ENCODE data around the gene ANKRD9.
"Not testable (repeated sequence)": the region's sequence is repeated elsewhere in the genome, so short reads cannot be mapped to it uniquely, and the experiment has no call there.

ANKRD9 gene, protein sequence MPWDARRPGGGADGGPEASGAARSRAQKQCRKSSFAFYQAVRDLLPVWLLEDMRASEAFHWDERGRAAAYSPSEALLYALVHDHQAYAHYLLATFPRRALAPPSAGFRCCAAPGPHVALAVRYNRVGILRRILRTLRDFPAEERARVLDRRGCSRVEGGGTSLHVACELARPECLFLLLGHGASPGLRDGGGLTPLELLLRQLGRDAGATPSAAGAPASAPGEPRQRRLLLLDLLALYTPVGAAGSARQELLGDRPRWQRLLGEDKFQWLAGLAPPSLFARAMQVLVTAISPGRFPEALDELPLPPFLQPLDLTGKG

GRCh38 chr14:102509746-102510615, at the start of gene ANKRD9:
ANKRD9 (minus strand) TSS chr14:102509776; CDS start chr14:102507889, 1,887 bp downstream.
- peak; percentile 58 for DNase-seq

- no peak for DNase-seq
Observed at GRCh38 chr14:102558556-102558955, 49.0 kb upstream of the ANKRD9 start.

GRCh38 chr14:102557434-102558226, 48.1 kb upstream of the ANKRD9 start:
- no peak for DNase-seq

DNA sequence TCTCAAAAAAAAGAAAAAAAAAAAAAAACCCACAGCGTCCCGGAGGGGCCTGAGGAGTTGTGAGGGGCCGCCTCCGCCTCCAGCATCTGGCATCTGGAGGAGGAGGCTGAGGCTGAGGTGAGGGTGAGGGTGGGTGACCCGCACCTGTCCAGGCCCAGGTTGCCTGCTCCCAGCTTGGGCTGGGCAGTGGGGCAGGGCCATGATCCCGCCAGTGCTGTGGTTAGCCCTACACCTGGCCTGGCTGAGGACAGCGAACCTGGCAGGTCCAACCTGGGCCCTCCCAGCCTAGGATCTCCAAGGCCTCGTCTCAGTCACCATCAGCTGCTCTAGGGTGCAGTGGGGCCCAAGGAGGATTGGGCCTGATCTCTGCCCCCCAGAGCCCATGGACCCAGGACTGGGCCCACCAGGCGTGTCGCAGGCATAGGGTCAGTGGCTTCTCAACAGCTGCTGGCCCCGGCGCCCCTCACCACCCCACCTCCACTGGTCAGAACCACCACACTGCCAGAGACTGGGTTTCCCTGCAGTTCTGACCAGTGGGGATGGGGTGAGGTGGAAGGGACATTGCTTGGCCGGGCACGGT, 46.6 kb upstream of the ANKRD9 start:
- no peak for DNase-seq

DNA sequence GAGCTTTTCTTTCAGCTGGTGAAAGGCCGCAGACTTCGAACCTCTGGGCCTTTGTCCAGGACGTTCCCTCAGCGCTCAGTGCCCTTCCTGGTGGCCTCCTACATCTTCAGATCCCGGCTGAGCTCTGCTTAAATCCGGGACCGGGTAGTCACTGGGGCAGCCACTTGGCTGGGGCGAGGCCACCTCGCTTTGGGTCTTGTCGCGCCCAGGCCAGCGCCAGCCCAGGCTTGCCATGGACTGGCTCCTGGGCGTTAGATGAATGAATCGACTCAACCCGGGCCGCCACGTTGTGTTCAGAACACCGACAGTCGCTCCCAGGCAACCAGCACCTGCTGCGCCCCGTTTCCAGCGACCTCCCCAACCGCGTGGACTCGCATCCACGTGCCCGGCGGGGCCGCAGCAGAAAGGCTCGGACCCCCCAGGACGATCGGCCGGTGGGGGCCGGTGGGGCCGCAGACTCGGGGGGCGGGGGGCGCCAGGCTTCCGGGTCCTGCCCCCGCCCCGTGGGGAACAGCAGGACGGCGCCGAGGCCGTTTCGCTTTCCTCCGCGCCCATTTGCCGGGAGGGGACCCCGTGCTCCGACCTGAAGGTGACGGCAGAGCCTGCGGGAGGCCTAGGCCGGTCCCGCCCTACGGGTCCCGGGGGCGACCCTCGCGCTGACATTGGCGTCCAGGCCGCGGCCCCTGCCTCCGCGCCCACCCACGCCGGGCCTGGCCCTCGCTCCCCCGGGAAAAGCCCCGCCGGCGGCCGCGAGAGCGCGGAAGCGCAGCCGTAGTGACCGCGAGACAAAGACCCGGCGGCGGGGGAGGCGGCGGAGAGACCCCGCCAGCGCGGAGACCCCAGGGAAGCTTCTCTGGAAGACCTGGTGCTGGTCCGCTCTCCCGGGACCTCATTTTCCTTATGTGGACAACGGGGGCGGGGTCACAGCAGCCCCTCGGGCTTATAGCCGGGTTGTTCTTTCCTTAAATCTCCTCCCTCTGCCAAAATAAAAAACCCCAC, 45.5 kb upstream of the ANKRD9 start:
- DNase-seq, result no peak

GRCh38 chr14:102551995-102552705, 42.6 kb upstream of the ANKRD9 start:
- DNase-seq, result no peak

DNA sequence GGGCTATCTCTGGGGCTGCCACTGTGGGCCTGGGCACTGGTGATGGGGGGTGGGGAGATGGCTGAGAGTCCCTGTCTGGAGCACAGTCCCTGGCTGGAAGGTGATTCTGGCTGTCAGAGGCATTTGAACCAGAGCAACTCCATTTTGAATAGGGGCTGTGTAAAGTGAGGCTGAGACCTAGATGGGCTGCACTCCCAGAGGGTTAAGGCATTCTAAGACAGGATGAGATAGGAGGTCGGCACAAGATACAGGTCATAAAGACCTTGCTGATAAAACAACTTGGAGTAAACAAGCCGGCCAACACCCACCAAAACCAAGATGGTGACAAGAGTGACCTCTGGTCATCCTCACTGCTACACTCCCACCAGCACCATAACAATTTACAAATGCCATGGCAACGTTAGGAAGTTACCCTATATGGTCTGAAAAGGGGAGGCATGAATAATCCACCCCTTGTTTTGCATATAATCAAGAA, 41.4 kb upstream of the ANKRD9 start:
- DNase-seq, result not testable (repeated sequence)

GRCh38 chr14:102548616-102549240, 39.2 kb upstream of the ANKRD9 start:
- no peak for DNase-seq

DNA sequence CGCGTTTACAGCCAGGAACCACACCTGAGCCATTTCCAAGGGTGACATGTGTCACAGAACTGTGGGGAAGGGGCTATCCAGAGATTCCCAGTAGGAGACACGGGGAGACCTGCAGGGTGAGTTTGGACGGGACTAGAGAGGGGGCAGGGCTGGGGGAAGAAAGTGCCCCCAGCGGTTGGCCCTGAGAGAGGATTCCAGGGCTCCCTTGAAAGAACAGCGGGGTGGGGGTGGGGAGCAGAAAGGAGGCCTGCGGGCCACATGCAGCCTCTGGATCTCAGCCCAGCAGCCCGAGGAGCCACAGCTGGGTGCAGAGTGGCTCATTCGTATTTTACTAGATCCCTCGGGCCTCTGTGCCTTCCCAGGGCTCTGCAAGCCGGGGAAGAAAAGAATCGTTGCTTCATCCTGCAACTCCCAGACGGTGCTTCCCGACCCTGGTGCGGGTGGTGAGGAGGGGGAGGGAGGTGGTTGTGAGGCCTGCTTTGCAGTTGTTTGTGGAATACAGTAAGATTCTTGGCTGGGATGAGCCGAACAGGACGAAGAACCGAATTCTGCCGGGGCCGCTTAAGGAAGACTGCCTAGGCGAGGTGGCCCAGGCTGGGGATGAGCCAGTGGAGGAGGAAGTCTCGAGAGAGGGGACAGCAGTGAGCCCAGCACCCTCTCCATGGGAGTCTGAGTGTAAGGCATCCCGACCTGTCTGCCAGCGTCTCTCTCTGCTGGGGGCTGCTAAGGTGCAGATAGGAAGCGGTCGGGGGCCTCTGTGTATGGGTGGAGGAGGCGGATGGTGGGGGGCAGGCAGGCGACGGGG, 36.1 kb upstream of the ANKRD9 start:
- DNase-seq, result no peak

- no peak for DNase-seq
Observed at GRCh38 chr14:102544747-102545460, 35.3 kb upstream of the ANKRD9 start.

- DNase-seq, result no peak
Observed at GRCh38 chr14:102544046-102544746, 34.6 kb upstream of the ANKRD9 start.

DNA sequence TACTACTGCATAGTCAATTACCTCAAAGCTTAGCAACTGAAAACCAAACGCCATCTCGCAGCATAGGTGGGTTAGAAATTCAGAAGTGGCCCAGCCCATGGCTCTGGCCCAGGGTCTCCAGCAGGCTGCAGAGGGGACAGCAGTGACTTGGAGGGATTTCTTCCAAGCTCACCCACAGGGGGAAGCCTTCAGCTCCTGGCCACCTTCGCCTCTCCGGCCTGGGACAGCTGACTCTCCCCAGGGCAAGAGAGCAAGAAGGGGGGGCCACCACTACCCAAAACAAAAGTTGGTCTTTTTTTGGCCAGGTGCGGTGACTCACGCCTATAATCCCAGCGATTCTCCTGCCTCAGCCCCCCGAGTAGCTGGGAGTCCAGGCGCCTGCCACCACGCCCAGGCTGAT, 32.2 kb upstream of the ANKRD9 start:
- DNase-seq, result no peak

DNA sequence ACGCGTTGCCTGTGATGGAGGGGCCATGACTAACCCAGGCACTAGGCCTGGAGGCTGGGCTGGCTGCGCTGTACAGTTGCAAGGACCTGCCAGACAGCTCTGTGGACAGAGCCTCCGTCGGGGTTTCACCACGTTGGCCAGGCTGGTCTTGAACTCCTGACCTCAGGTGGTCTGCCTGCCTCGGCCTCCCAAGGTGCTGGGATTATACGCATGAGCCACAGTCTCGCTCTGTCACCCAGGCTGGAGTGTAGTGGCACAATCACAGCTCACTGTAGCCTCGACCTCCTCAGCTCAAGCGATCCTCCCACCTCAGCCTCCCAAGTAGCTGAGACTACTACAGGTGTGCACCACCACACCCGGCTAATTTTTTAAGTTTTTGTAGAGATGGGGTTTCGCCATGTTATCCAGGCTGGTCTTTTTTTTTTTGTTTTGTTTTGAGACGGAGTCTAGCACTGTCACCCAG, 31.5 kb upstream of the ANKRD9 start:
- DNase-seq, result not testable (repeated sequence)

GRCh38 chr14:102540315-102541028, 30.9 kb upstream of the ANKRD9 start:
- DNase-seq, result no peak

DNA sequence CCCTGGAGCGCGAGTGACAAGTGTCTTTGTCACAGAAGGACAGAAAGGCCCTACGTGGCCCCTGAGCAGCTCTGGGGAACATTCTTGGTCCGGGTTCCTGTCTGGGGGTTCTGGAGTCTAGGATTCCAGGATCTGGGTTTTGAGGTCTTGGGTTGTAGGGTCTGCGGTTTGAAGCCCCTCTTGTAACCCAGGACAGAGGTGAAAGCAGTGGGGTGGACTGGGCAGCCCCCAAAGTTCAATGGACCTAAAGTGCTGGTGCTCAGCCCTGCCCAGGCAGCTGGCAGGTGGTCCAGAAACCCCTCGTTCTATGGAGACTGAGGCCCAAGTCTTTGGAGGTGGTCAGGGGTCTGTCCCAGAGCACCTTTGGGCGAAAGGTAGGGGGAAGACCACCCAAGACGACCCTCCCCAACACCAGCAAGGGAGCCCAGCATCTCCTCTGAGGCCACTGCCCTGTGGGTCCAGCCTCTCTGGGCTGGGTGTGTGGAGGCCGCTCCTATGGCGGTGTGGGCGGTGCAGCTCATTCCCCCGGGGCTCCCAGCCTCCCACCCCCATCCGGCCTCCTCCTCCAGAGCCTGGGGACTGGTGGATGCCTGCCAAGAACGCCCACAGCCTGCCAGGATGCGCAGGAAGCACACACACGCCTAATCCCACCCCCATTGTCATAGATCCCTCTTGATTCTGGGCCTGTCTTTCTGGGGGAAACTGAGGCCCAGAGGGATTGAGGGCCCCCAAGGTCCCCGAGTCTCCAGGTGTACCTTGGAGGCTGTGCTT, 30.2 kb upstream of the ANKRD9 start:
- no peak for DNase-seq

Measured in NCI-H2029 (cell line).